Measurements from ENCODE around the gene IMMP2L. TPM values are rescaled to one million over a fixed set of nuclear protein-coding genes. Genes with fewer than 3 reads are reported as not detected.

Gene IMMP2L
- total and polyA plus RNA-seq, 4 donors: 24.3 to 32.9 (median 26.8) TPM

DNA sequence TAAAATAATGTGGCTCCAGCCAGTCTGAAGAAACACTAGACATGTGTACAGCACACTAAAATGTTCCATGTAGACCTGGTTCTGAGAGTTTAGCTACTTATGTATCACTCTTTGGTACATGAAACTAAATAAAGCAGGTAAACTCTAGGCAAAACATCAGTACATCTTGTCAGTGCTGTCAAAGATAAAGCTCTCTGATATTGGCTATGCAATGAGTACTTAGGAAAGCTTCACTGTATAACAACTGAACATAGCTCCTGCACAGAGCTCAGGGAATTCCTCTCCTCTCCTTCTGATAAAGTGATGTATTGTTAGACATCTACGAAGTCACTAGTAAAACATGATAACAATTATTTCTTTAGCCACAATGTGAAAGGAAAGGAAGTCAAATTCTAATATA, 467.9 kb downstream of the IMMP2L start:
- peaks cover 0 to 4% of the 10 kb centered on the region in 2 donors for H3K4me1 ChIP-seq (ENCODE audit: control insufficient read depth in 1 of 2, insufficient read depth in 2 of 2, low read length in 2 of 2)
- no peak overlapping the region for H3K4me3 ChIP-seq (ENCODE audit: low read length in 2 of 2)
- H3K27ac ChIP-seq (ENCODE audit: low read depth in 1 of 2, low read length in 2 of 2): no peak overlapping the region
- no peak for DNase-seq
- 85 to 86% methylated on average over 1 of the region's 1 CpG for WGBS, 2 donors
- H3K9me3 ChIP-seq (ENCODE audit: control insufficient read depth, low read length): no peaks in the 10 kb centered on the region
- no peaks in the 10 kb centered on the region for H3K27me3 ChIP-seq (ENCODE audit: control insufficient read depth in 1 of 2, insufficient read depth in 2 of 2, low read length in 1 of 2)
- H3K36me3 ChIP-seq (ENCODE audit: control insufficient read depth in 1 of 2, insufficient read depth in 2 of 2, low read length in 1 of 2): no peaks in the 10 kb centered on the region
- no peak for ATAC-seq (ENCODE audit: low FRiP score)
- intact Hi-C loops (cut with DNase I): loop anchor here in 1 of 2 donors (5.0 kb wide), 1 partner anchor 393 kb away; no protein-coding TSS in a partner anchor

DNA sequence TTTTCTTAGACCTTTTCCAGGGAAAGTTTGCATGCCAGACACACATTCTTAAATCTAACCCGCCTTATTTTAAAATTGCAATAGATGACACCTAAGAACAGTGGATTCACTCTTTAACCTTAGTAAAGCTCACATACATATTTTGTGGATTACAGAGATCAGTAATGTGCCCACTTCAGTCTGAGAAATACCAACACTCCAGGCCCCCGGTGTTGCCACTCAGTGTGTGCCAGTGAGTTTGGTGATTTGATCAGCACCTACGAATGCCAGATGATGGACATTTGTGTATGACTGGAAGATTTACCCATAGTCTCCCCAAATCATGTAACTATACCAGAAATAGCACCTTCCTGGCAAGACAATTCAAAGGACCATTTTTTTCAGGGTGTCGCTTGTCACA, 468.8 kb downstream of the IMMP2L start:
- H3K36me3 ChIP-seq (ENCODE audit: control insufficient read depth in 1 of 2, insufficient read depth in 2 of 2, low read length in 1 of 2): no peaks in the 10 kb centered on the region
- no peak for ATAC-seq (ENCODE audit: low FRiP score)

DNA sequence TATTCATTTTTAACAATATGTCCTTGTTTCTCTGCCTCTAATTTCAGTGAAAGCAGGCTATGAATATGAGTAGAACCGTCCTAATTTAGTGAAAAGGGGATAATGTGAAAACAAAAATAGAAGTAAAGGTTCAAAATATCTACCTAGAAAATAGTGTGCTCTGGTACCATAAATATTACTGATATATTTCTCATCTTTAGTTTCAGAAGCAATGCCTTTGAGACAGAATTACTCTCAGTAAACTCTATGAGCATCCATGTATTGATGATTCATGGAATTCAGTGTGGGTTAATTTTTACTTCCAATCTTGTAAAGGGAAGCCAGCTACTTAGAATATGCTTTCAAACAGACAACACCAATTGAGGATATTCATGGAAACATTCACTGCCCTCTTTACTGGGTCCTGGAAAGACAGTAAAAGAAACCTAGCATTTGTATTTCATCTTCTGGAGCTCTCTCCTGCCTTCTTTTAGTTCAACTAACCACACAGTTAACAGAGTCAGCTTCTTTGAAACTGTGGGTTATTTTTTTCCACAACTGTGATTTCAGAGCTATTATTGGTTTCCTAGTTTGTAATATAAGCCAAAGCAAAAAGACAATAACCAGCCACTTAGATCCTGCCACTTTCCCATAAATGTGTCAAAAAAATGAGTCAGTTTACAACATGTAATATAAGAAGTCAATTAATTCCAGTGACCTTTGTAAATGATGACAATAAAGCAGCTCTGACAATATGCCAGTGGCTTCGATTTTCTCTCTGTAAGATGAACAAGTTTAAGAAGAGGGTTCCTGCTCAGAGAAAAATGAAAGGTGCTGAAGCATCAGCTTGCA, 469.7 kb downstream of the IMMP2L start:
- H3K36me3 ChIP-seq (ENCODE audit: control insufficient read depth in 1 of 2, insufficient read depth in 2 of 2, low read length in 1 of 2): no peaks in the 10 kb centered on the region
- no peak overlapping the region for H3K27ac ChIP-seq (ENCODE audit: low read depth in 1 of 2, low read length in 2 of 2)
- peaks cover 0 to 4% of the 10 kb centered on the region in 2 donors for H3K4me1 ChIP-seq (ENCODE audit: control insufficient read depth in 1 of 2, insufficient read depth in 2 of 2, low read length in 2 of 2)
- H3K9me3 ChIP-seq (ENCODE audit: control insufficient read depth, low read length): no peaks in the 10 kb centered on the region
- no peak overlapping the region for H3K4me3 ChIP-seq (ENCODE audit: low read length in 2 of 2)
- WGBS, 2 donors: 68 to 76% methylated on average over 2 of the region's 2 CpGs
- ATAC-seq (ENCODE audit: low FRiP score): no peak
- H3K27me3 ChIP-seq (ENCODE audit: control insufficient read depth in 1 of 2, insufficient read depth in 2 of 2, low read length in 1 of 2): no peaks in the 10 kb centered on the region
- DNase-seq: no peak
- intact Hi-C loops (cut with DNase I): loop anchor here in 1 of 2 donors (5.0 kb wide), 1 partner anchor 395 kb away; no protein-coding TSS in a partner anchor

More for the DNA sequence above, 468.8 kb downstream of the IMMP2L start:
- WGBS, 2 donors: 94 to 96% methylated on average over 4 of the region's 4 CpGs
- Histone ChIP-seq H3K27ac (ENCODE audit: low read depth in 1 of 2, low read length in 2 of 2) (no peak overlapping the region), H3K4me1 (ENCODE audit: control insufficient read depth in 1 of 2, insufficient read depth in 2 of 2, low read length in 2 of 2) (peaks cover 0 to 4% of the 10 kb centered on the region in 2 donors), H3K9me3 (ENCODE audit: control insufficient read depth, low read length) (no peaks in the 10 kb centered on the region), H3K4me3 (ENCODE audit: low read length in 2 of 2) (no peak overlapping the region), H3K27me3 (ENCODE audit: control insufficient read depth in 1 of 2, insufficient read depth in 2 of 2, low read length in 1 of 2) (no peaks in the 10 kb centered on the region)
- intact Hi-C loops (cut with DNase I): loop anchor here in 1 of 2 donors (5.0 kb wide), 1 partner anchor 394 kb away; no protein-coding TSS in a partner anchor
- no peak for DNase-seq

DNA sequence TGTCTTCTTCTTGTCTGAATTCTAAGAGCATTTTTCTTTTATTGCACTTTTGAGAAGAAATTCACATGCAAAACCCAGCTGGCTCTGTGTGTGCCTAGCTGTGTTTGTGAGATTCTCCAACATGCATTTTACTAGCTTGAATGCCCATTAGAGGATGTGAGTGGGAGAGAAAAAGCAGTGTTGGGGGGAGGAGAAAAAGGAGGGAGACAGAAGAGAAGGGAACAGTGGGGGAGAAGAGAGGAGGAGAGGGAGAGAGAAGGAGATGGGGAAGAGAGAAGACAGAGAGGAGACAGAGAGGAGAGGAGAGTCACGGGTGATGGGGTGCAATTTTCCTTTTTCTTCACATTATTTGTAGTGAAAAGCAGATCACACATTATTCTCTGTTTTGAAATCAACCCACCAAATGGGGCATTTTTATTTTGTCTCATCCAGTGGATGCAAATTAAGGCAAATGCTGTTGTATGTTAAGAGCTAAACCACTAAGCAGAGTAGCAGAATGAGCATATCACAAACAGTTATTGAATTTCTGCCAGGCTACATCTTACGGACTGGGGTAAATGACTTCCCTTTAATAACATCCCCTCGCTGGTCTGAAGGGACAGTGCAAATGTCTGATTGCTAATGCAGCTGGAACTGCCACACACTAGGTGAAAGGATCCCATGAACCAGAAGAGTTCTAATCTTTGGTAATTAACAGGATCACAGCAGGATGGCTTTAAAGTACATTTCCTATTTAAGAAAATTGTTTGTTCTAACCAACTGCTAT, 470.5 kb downstream of the IMMP2L start:
- Histone ChIP-seq H3K4me1 (ENCODE audit: control insufficient read depth in 1 of 2, insufficient read depth in 2 of 2, low read length in 2 of 2) (peaks cover 0 to 4% of the 10 kb centered on the region in 2 donors), H3K27ac (ENCODE audit: low read depth in 1 of 2, low read length in 2 of 2) (peak overlapping the region in 1 of 2 donors; percentile 16), H3K36me3 (ENCODE audit: control insufficient read depth in 1 of 2, insufficient read depth in 2 of 2, low read length in 1 of 2) (no peaks in the 10 kb centered on the region), H3K27me3 (ENCODE audit: control insufficient read depth in 1 of 2, insufficient read depth in 2 of 2, low read length in 1 of 2) (no peaks in the 10 kb centered on the region), H3K9me3 (ENCODE audit: control insufficient read depth, low read length) (no peaks in the 10 kb centered on the region), H3K4me3 (ENCODE audit: low read length in 2 of 2) (peak overlapping the region in 1 of 2 donors; percentile 89)
- ATAC-seq (ENCODE audit: low FRiP score): no peak
- WGBS, 2 donors: 33 to 43% methylated on average over 3 of the region's 3 CpGs
- DNase-seq: no peak
- intact Hi-C loops (cut with DNase I): loop anchor here in 1 of 2 donors (5.0 kb wide), 1 partner anchor 396 kb away; no protein-coding TSS in a partner anchor

DNA sequence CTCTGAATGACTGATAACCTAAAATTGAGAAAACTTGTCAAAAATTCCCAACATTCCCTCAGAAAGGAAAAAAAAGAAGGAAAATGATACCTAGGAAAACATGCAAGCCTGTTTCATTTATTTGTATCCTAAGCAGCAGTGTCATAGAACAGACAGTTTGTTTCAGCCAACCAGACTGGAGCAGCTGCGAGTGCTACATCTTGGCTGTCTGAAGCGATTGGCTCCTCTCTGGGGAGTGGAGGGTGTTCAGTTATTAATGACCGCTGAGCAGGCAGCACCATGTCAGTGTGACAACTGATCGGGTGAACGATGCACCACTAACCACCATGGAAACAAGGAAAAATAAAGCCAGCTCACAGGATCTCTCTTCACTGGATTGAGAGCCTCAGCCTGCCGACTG, 471.4 kb downstream of the IMMP2L start, which contains the start of gene LRRN3:
TSS of gene LRRN3 (plus strand) at position 282 of the 400 bp plus-strand sequence. CDS start 31,646 bp downstream, outside the sequence.
- Histone ChIP-seq H3K27me3 (ENCODE audit: control insufficient read depth in 1 of 2, insufficient read depth in 2 of 2, low read length in 1 of 2) (no peaks in the 10 kb centered on the region), H3K4me1 (ENCODE audit: control insufficient read depth in 1 of 2, insufficient read depth in 2 of 2, low read length in 2 of 2) (peaks cover 0 to 4% of the 10 kb centered on the region in 2 donors), H3K4me3 (ENCODE audit: low read length in 2 of 2) (peak within 1 kb of the TSS; percentile 80 to 89), H3K36me3 (ENCODE audit: control insufficient read depth in 1 of 2, insufficient read depth in 2 of 2, low read length in 1 of 2) (no peaks in the 10 kb centered on the region), H3K27ac (ENCODE audit: low read depth in 1 of 2, low read length in 2 of 2) (peak within 1 kb of the TSS in 1 of 2 donors; percentile 16), H3K9me3 (ENCODE audit: control insufficient read depth, low read length) (no peaks in the 10 kb centered on the region)
- WGBS, 2 donors: 3 to 7% methylated on average over 6 of the region's 6 CpGs
- DNase-seq (peak; percentile 39 to 45), ATAC-seq (ENCODE audit: low FRiP score) (peak; percentile 70)
- intact Hi-C loops (cut with DNase I): loop anchor here in 1 of 2 donors (5.0 kb wide), 1 partner anchor 396 kb away; no protein-coding TSS in a partner anchor

DNA sequence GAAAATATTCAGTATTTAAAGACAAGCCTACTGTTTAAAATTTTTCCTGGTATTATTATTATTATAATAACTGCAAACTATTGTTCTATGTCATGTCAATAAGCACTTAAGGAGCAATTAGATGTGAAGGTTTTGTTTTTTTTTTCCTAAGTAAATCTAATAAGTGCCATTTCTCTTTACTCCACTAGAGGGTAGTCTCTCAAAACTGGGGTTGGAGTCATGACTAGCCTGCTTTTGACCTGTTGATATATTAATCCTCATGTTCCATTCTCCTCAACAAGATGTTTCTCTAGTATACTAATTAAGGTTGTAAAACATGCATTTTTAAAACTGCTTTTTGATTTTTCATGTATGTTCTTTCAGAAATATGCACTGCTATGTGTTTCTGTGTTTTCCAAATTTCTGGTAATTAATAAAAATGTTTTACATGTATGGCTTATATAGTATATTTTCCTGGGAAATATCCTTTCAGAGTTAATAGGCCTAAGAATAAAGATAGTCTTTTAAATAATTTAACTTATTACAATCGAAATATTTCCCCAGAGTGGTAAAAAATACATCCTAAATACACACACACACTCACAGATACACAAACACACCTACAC, 472.4 kb downstream of the IMMP2L start:
- Histone ChIP-seq H3K36me3 (ENCODE audit: control insufficient read depth in 1 of 2, insufficient read depth in 2 of 2, low read length in 1 of 2) (no peaks in the 10 kb centered on the region), H3K27ac (ENCODE audit: low read depth in 1 of 2, low read length in 2 of 2) (no peak overlapping the region), H3K27me3 (ENCODE audit: control insufficient read depth in 1 of 2, insufficient read depth in 2 of 2, low read length in 1 of 2) (no peaks in the 10 kb centered on the region), H3K9me3 (ENCODE audit: control insufficient read depth, low read length) (no peaks in the 10 kb centered on the region), H3K4me1 (ENCODE audit: control insufficient read depth in 1 of 2, insufficient read depth in 2 of 2, low read length in 2 of 2) (peaks cover 0 to 4% of the 10 kb centered on the region in 2 donors), H3K4me3 (ENCODE audit: low read length in 2 of 2) (no peak overlapping the region)
- peak; percentile 78 for ATAC-seq (ENCODE audit: low FRiP score)
- WGBS, 2 donors: 43 to 62% methylated on average over 1 of the region's 1 CpG
- no peak for DNase-seq
- intact Hi-C loops (cut with DNase I): loop anchor here (5.0 kb wide), 2 partner anchors 397 to 642 kb away; no protein-coding TSS in a partner anchor

DNA sequence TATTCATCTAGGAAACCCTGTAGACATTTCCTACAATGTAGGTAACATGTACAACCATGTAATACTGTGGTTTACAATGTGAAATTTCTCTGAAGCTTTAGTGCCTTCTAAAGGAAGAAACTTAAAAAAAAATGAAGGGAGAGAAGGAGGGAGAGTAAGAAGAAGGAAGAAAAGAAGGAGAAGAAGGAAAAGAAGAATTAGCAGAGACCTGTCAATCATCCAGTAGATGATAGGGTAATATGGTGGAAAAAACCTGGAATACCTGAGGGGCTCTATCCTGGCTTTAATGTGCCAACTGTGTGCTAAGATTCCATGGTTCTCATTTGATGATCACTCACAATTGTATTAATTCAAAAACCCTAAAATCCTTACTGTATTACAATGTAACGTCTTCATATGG, 474.0 kb downstream of the IMMP2L start:
- intact Hi-C loops (cut with DNase I): loop anchor here in 1 of 2 donors (5.0 kb wide), 2 partner anchors 399 to 644 kb away; no protein-coding TSS in a partner anchor
- ATAC-seq (ENCODE audit: low FRiP score) (no peak), DNase-seq (no peak)
- no peak overlapping the region for H3K27ac ChIP-seq (ENCODE audit: low read depth in 1 of 2, low read length in 2 of 2)
- no peaks in the 10 kb centered on the region for H3K9me3 ChIP-seq (ENCODE audit: control insufficient read depth, low read length)
- H3K36me3 ChIP-seq (ENCODE audit: control insufficient read depth in 1 of 2, insufficient read depth in 2 of 2, low read length in 1 of 2): no peaks in the 10 kb centered on the region
- H3K4me1 ChIP-seq (ENCODE audit: control insufficient read depth in 1 of 2, insufficient read depth in 2 of 2, low read length in 2 of 2): peaks cover 0 to 4% of the 10 kb centered on the region in 2 donors
- 91 to 96% methylated on average over 1 of the region's 1 CpG for WGBS, 2 donors
- no peaks in the 10 kb centered on the region for H3K27me3 ChIP-seq (ENCODE audit: control insufficient read depth in 1 of 2, insufficient read depth in 2 of 2, low read length in 1 of 2)
- no peak overlapping the region for H3K4me3 ChIP-seq (ENCODE audit: low read length in 2 of 2)

DNA sequence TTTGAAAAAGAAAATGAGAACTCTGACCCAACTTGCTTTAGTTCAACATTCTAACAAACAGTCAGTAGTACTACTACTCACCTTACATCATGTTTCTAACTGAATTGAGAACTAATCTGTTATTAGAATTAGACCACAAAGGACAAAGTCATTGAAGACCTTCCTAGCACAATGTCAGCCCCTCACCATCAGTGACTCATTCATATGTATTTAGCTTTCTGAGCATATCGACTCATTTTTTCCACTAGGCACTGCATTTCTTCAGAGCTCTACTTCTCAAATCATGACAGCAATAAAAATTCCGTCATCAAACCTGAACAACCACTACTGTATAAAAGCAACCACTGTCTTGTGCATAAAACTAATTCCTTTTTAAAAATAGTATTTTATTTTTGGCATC, 475.8 kb downstream of the IMMP2L start:
- peaks cover 1 to 2% of the 10 kb centered on the region in 2 donors for H3K4me1 ChIP-seq (ENCODE audit: control insufficient read depth in 1 of 2, insufficient read depth in 2 of 2, low read length in 2 of 2)
- no peak for DNase-seq
- 50 to 54% methylated on average over 2 of the region's 2 CpGs for WGBS, 2 donors
- intact Hi-C loops (cut with DNase I): loop anchor here in 1 of 2 donors (5.0 kb wide), 2 partner anchors 401 to 646 kb away; no protein-coding TSS in a partner anchor
- no peaks in the 10 kb centered on the region for H3K9me3 ChIP-seq (ENCODE audit: control insufficient read depth, low read length)
- H3K4me3 ChIP-seq (ENCODE audit: low read length in 2 of 2): no peak overlapping the region
- H3K27ac ChIP-seq (ENCODE audit: low read depth in 1 of 2, low read length in 2 of 2): no peak overlapping the region
- no peaks in the 10 kb centered on the region for H3K27me3 ChIP-seq (ENCODE audit: control insufficient read depth in 1 of 2, insufficient read depth in 2 of 2, low read length in 1 of 2)
- no peaks in the 10 kb centered on the region for H3K36me3 ChIP-seq (ENCODE audit: control insufficient read depth in 1 of 2, insufficient read depth in 2 of 2, low read length in 1 of 2)
- no peak for ATAC-seq (ENCODE audit: low FRiP score)
